Neuronal stem cell (in vitro differentiated cells): ENCODE data around the gene LRRTM4.
A peak's percentile ranks its signal among the peaks of the same experiment; 100 is the strongest.

Experiments
- DNase-seq: peaks from one replicate; pipeline ENCODE4 v3.0.0-alpha.2; 2013; ENCODE audit warnings: low spot score
- H2AFZ ChIP-seq: one replicate; pipeline ENCODE4 v1.6.1; 2013; ENCODE audit warnings: mild to moderate bottlenecking, low read length, inconsistent platforms
- H2AK5ac ChIP-seq: 2 replicates; pipeline ENCODE4 v1.6.1; 2013; ENCODE audit warnings: low read depth, mild to moderate bottlenecking, inconsistent platforms, low read length, moderate library complexity, mixed read lengths
- H2BK120ac ChIP-seq: 2 replicates; pipeline ENCODE4 v1.6.1; 2013; ENCODE audit warnings: low read depth, mild to moderate bottlenecking, inconsistent platforms, low read length, moderate library complexity, mixed read lengths
- H2BK12ac ChIP-seq: one replicate; pipeline ENCODE4 v1.6.1; 2013; ENCODE audit warnings: low read length, inconsistent platforms
- H2BK15ac ChIP-seq: 2 replicates; pipeline ENCODE4 v1.6.1; 2013; ENCODE audit warnings: mild to moderate bottlenecking, low read length, inconsistent platforms, mixed read lengths
- H2BK5ac ChIP-seq: one replicate; pipeline ENCODE4 v1.6.1; 2013; ENCODE audit warnings: inconsistent platforms, mild to moderate bottlenecking, low read length, moderate library complexity
- H3K14ac ChIP-seq: one replicate; pipeline ENCODE4 v1.6.1; 2013; ENCODE audit warnings: low read length, inconsistent platforms
- H3K18ac ChIP-seq: 2 replicates; pipeline ENCODE4 v1.6.1; 2013; ENCODE audit warnings: low read length, inconsistent platforms
- H3K23ac ChIP-seq: 2 replicates; pipeline ENCODE4 v1.6.1; 2013; ENCODE audit warnings: low read depth, mild to moderate bottlenecking, mixed read lengths, low read length, inconsistent platforms; ENCODE audit not compliant: poor library complexity
- H3K27ac ChIP-seq: replicated peaks from 3 replicates; pipeline ENCODE4 v1.5.1; 2013; ENCODE audit warnings: low read length, inconsistent platforms
- H3K27me3 ChIP-seq, 3 experiments: 2 replicates each; pipeline ENCODE4 v1.6.1; 2013; ENCODE audit warnings: low read length in 3 of 3, mild to moderate bottlenecking in 2 of 3, inconsistent platforms in 1 of 3, low read depth in 1 of 3, mixed read lengths in 1 of 3, moderate library complexity in 1 of 3; ENCODE audit not compliant: control insufficient read depth in 3 of 3, insufficient read depth in 3 of 3
- H3K36me3 ChIP-seq, 2 donors: replicated peaks in 1 of 2; 2 replicates each; pipeline ENCODE4 v1.6.1; 2013; ENCODE audit warnings: low read length in 2 of 2; ENCODE audit not compliant: control insufficient read depth in 2 of 2, insufficient read depth in 2 of 2
- H3K4ac ChIP-seq: 2 replicates; pipeline ENCODE4 v1.6.1; 2013; ENCODE audit warnings: inconsistent platforms, mild to moderate bottlenecking, low read length, moderate library complexity
- H3K4me1 ChIP-seq, 2 donors: 1 replicate in 1 of 2; 2 replicates in 1 of 2; pipeline ENCODE4 v1.6.1; 2013; ENCODE audit warnings: low read length in 2 of 2, low read depth in 1 of 2; ENCODE audit not compliant: control insufficient read depth in 2 of 2, insufficient read depth in 1 of 2
- H3K4me2 ChIP-seq: one replicate; pipeline ENCODE4 v1.6.1; 2013; ENCODE audit warnings: mild to moderate bottlenecking, low read length, inconsistent platforms; ENCODE audit not compliant: insufficient read depth, poor library complexity, severe bottlenecking
- H3K4me3 ChIP-seq, 2 donors: 2 replicates each; pipeline ENCODE4 v1.5.1; 2013; ENCODE audit warnings: low read length in 2 of 2, mild to moderate bottlenecking in 2 of 2, inconsistent platforms in 1 of 2, moderate library complexity in 1 of 2
- H3K79me1 ChIP-seq: one replicate; pipeline ENCODE4 v1.6.1; 2013; ENCODE audit warnings: low read depth, mild to moderate bottlenecking, inconsistent platforms, low read length, moderate library complexity
- H3K9ac ChIP-seq: one replicate; pipeline ENCODE4 v1.6.1; 2013; ENCODE audit warnings: mild to moderate bottlenecking, low read depth, low read length, inconsistent platforms; ENCODE audit not compliant: poor library complexity
- H3K9me3 ChIP-seq, 2 donors: replicated peaks in 1 of 2; 2 replicates each; pipeline versions ENCODE3 to v1.6.1; 2013; ENCODE audit warnings: low read length in 2 of 2, mild to moderate bottlenecking in 2 of 2, inconsistent platforms in 1 of 2, low read depth in 1 of 2, mixed read lengths in 1 of 2, moderate library complexity in 1 of 2; ENCODE audit not compliant: control insufficient read depth in 2 of 2, insufficient read depth in 1 of 2
- H4K8ac ChIP-seq: one replicate; pipeline ENCODE4 v1.6.1; 2013; ENCODE audit warnings: low read depth, mild to moderate bottlenecking, inconsistent platforms, low read length, moderate library complexity
- H4K91ac ChIP-seq: one replicate; pipeline ENCODE4 v1.6.1; 2013; ENCODE audit warnings: low read length, low read depth, mild to moderate bottlenecking, inconsistent platforms; ENCODE audit not compliant: poor library complexity
- WGBS, 2 donors: extraction: QIAGEN DNeasy Blood & Tissue Kit; methylation state at CpG; one replicate each; pipeline ENCODE4 v1.1.7; 2013; ENCODE audit warnings: missing lambda C conversion rate in 2 of 2, mixed read lengths in 1 of 2; ENCODE audit not compliant: insufficient read length in 2 of 2, insufficient replicate concordance in 1 of 2; ENCODE audit errors: extremely low coverage in 2 of 2; 5-methylcytosine and 5-hydroxymethylcytosine counted together

The LRRTM4 gene

DNA sequence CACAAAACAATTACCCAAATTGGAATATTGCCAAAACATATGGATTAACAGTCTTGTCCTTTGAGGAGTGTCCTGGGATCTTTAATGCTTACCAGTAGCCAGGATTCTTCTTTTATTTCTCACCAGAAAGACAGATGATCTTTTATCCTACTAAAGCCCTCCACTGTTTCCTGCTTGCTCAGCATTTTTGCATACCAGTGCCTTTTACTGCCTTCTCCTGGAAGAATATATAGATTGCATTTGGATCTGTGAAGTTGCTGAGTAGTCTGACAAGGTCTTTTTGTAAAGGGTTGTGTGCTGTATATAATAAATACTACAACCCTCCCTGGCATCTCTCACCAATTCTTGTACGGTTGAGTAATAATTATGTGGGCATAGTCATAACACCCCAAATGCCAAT lies 652.2 kb downstream of the LRRTM4 start:
- H2BK5ac ChIP-seq = no peak overlapping the region
- H3K27ac ChIP-seq = no peak overlapping the region
- no peaks in the 10 kb centered on the region for H3K79me1 ChIP-seq
- H3K9ac ChIP-seq = no peak overlapping the region
- H2BK15ac ChIP-seq = no peak overlapping the region
- DNase-seq = no peak
- no peak overlapping the region for H2AFZ ChIP-seq
- no peaks in the 10 kb centered on the region for H3K27me3 ChIP-seq
- no peaks in the 10 kb centered on the region for H3K36me3 ChIP-seq
- H4K8ac ChIP-seq = no peak overlapping the region
- H3K4ac ChIP-seq = no peak overlapping the region
- H3K18ac ChIP-seq = no peak overlapping the region
- no peak overlapping the region for H3K4me3 ChIP-seq
- H3K14ac ChIP-seq = no peak overlapping the region
- no peak overlapping the region for H3K4me2 ChIP-seq
- no peak overlapping the region for H3K23ac ChIP-seq
- H3K4me1 ChIP-seq = no peaks in the 10 kb centered on the region
- WGBS, 2 donors = no CpG with 5 or more reads among the region's 1 CpG
- H2BK120ac ChIP-seq = no peak overlapping the region
- H2AK5ac ChIP-seq = no peak overlapping the region
- no peak overlapping the region for H2BK12ac ChIP-seq
- no peak overlapping the region for H4K91ac ChIP-seq
- H3K9me3 ChIP-seq = no peaks in the 10 kb centered on the region

- Histone ChIP-seq H2BK5ac (no peak overlapping the region), H2BK12ac (no peak overlapping the region), H2BK120ac (no peak overlapping the region), H3K4me2 (no peak overlapping the region), H3K79me1 (no peaks in the 10 kb centered on the region), H3K27ac (no peak overlapping the region), H2BK15ac (no peak overlapping the region), H4K8ac (no peak overlapping the region), H3K4me1 (no peaks in the 10 kb centered on the region), H3K23ac (no peak overlapping the region), H3K14ac (no peak overlapping the region), H3K4ac (no peak overlapping the region), H3K27me3 (no peaks in the 10 kb centered on the region), H3K9ac (no peak overlapping the region), H2AK5ac (no peak overlapping the region), H3K36me3 (no peaks in the 10 kb centered on the region), H3K18ac (no peak overlapping the region), H2AFZ (peak overlapping the region; percentile 68), H3K9me3 (no peaks in the 10 kb centered on the region), H4K91ac (no peak overlapping the region), H3K4me3 (no peak overlapping the region)
- no CpG with 5 or more reads among the region's 2 CpGs for WGBS, 2 donors
- no peak for DNase-seq
Observed at GRCh38 chr2:76867854-76868253, 654.3 kb downstream of the LRRTM4 start.

DNA sequence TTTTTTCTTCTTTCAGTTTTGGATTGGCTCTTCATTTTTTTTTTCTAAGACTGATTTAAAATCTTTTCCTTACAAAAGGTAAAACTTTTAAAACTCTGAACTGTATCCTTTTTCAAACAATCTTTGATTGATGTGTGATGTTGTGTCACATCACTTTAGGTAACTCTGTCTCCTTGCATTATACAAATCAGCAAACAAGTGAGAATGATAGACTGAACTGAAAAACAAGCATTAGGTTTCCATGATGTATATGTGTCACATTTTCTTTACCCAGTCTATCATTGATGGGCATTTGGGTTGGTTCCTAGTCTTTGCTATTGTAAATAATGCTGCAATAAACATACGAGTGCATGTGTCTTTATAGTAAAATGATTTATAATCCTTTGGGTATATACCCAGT lies 655.7 kb downstream of the LRRTM4 start:
- no peaks in the 10 kb centered on the region for H3K79me1 ChIP-seq
- H2BK12ac ChIP-seq = no peak overlapping the region
- no peak overlapping the region for H3K14ac ChIP-seq
- H3K9me3 ChIP-seq = no peaks in the 10 kb centered on the region
- H2BK15ac ChIP-seq = no peak overlapping the region
- H3K9ac ChIP-seq = no peak overlapping the region
- no peak overlapping the region for H4K91ac ChIP-seq
- H4K8ac ChIP-seq = no peak overlapping the region
- H3K4me2 ChIP-seq = no peak overlapping the region
- H2AFZ ChIP-seq = no peak overlapping the region
- no peak overlapping the region for H2AK5ac ChIP-seq
- no peaks in the 10 kb centered on the region for H3K27me3 ChIP-seq
- no CpG with 5 or more reads among the region's 1 CpG for WGBS, 2 donors
- H3K4me3 ChIP-seq = no peak overlapping the region
- peaks cover 0 to 7% of the 10 kb centered on the region in 2 donors for H3K4me1 ChIP-seq
- H3K27ac ChIP-seq = no peak overlapping the region
- DNase-seq = no peak
- H2BK5ac ChIP-seq = no peak overlapping the region
- H3K36me3 ChIP-seq = no peaks in the 10 kb centered on the region
- H3K18ac ChIP-seq = no peak overlapping the region
- no peak overlapping the region for H2BK120ac ChIP-seq
- no peak overlapping the region for H3K4ac ChIP-seq
- no peak overlapping the region for H3K23ac ChIP-seq

DNA sequence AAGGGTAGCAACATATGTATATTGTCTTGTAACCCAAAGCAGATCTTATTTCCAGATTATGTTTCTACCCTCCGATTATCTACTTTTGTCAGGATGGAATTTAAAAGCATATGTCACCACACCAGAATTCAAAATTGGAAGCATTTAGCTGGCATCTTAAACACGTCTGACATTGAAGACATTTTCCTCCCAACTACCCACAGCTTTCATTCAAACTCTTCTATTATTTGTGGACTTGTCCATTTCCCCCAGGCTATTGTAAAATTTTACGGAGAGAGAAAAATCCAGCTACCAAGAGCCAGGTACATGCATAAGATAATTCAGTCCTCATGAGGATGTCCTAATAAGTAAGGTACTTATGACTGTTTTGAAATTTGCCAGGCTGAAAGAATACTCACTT lies 659.3 kb downstream of the LRRTM4 start:
- H2BK120ac ChIP-seq = no peak overlapping the region
- no peak overlapping the region for H4K91ac ChIP-seq
- no peak overlapping the region for H3K18ac ChIP-seq
- H3K9me3 ChIP-seq = no peaks in the 10 kb centered on the region
- peaks cover 0 to 7% of the 10 kb centered on the region in 2 donors for H3K4me1 ChIP-seq
- H3K14ac ChIP-seq = no peak overlapping the region
- H2AFZ ChIP-seq = no peak overlapping the region
- H3K4ac ChIP-seq = no peak overlapping the region
- H3K23ac ChIP-seq = no peak overlapping the region
- H3K9ac ChIP-seq = no peak overlapping the region
- no peak overlapping the region for H3K4me2 ChIP-seq
- H2AK5ac ChIP-seq = no peak overlapping the region
- DNase-seq = no peak
- no peak overlapping the region for H3K27ac ChIP-seq
- no peaks in the 10 kb centered on the region for H3K27me3 ChIP-seq
- no peaks in the 10 kb centered on the region for H3K79me1 ChIP-seq
- no peaks in the 10 kb centered on the region for H3K36me3 ChIP-seq
- H2BK5ac ChIP-seq = no peak overlapping the region
- no CpG with 5 or more reads among the region's 3 CpGs for WGBS, 2 donors
- no peak overlapping the region for H3K4me3 ChIP-seq
- H2BK12ac ChIP-seq = no peak overlapping the region
- no peak overlapping the region for H2BK15ac ChIP-seq
- no peak overlapping the region for H4K8ac ChIP-seq
